K562 (cell line): ENCODE data around the gene DOCK1. TPM values are rescaled to one million over a fixed set of nuclear protein-coding genes. Genes with fewer than 3 reads are reported as not detected.

Source experiments
- ATAC-seq: fragments of 200-7000 bp; cut with Tn5 transposase; 3 replicates; pipeline ENCODE4 v1.9.1; 2020; ENCODE audit warnings: moderate library complexity
- BruUV-seq: library from RNA; stranded (reverse); fragments of 400-500 nt; replicated peaks from 2 replicates; lab custom pipeline; 2021; lab: Mats Ljungman, UMichigan
- CTCF ChIA-PET: fragments of 300-600 bp; formaldehyde crosslinking; extraction: SDS; loops from one replicate; lab custom pipeline; 2021; ENCODE audit warnings: low intra/inter-chr PET ratio; lab: Yijun Ruan, JAX
- POLR2A ChIA-PET: fragments of 300-600, 350-650 bp; sonication (Branson Sonifier 250); formaldehyde crosslinking; extraction: SDS; loops from one replicate; lab custom pipeline; 2021; ENCODE audit warnings: antibody characterized with exemption, inconsistent platforms; lab: Yijun Ruan, JAX
- DNase-seq, 4 experiments: peaks; one replicate each; pipeline versions ENCODE4 v3.0.0 to v3.0.0-alpha.2; 2011 to 2018; ENCODE audit warnings: low spot score in 3 of 4, mixed read lengths in 3 of 4; ENCODE audit errors: extremely low read depth in 1 of 4
- FAIRE-seq: peaks from 2 replicates; lab custom pipeline; 2011; peaks lifted over from hg19 to GRCh38; lab: Jason Lieb, UNC
- H2AFZ ChIP-seq: 2 replicates; pipeline ENCODE4 v1.6.0; 2011; ENCODE audit warnings: low read depth, low read length, control low read depth, inconsistent platforms
- H3K27ac ChIP-seq: fragments of 200-600 bp; 3 replicates; pipeline ENCODE4 v1.8.0; 2011; ENCODE audit warnings: low read depth, mild to moderate bottlenecking, control low read depth, inconsistent platforms, low read length, moderate library complexity, mixed read lengths; ENCODE audit errors: extremely low read depth
- H3K27me3 ChIP-seq, 2 experiments: fragments of 300-600 bp in 1 of 2; 2 replicates in 1 of 2; 3 replicates in 1 of 2; pipeline versions ENCODE4 v1.6.0 to v1.8.0; 2011; ENCODE audit warnings: inconsistent platforms in 2 of 2, low read length in 2 of 2, mild to moderate bottlenecking in 1 of 2, mixed read lengths in 1 of 2, moderate library complexity in 1 of 2; ENCODE audit not compliant: control insufficient read depth in 2 of 2, insufficient read depth in 2 of 2
- H3K36me3 ChIP-seq: fragments of 300-600 bp; 3 replicates; pipeline ENCODE4 v1.8.0; 2011; ENCODE audit warnings: mild to moderate bottlenecking, low read length, inconsistent platforms; ENCODE audit not compliant: control insufficient read depth, insufficient read depth
- H3K4me1 ChIP-seq, 2 experiments: fragments of 200-600 bp in 1 of 2; replicated peaks in 1 of 2; 2 replicates in 1 of 2; 3 replicates in 1 of 2; pipeline versions ENCODE4 v1.5.1 to v1.8.0; 2011; ENCODE audit warnings: inconsistent platforms in 2 of 2, low read length in 2 of 2, mild to moderate bottlenecking in 1 of 2, mixed read lengths in 1 of 2, moderate library complexity in 1 of 2; ENCODE audit not compliant: control insufficient read depth in 2 of 2, insufficient read depth in 2 of 2
- H3K4me2 ChIP-seq: 2 replicates; pipeline ENCODE4 v1.6.1; 2011; ENCODE audit warnings: low read length, control low read depth, inconsistent platforms, mixed read lengths; ENCODE audit not compliant: insufficient read depth
- H3K4me3 ChIP-seq: fragments of 200-600 bp; sonication (generic), shearing (Covaris generic); 2 replicates; pipeline ENCODE4 v1.5.1; 2016; ENCODE audit warnings: control low read depth, inconsistent platforms
- H3K79me2 ChIP-seq: fragments of 200-600 bp; 3 replicates; pipeline ENCODE4 v1.8.0; 2011; ENCODE audit warnings: low read length, inconsistent platforms; ENCODE audit not compliant: control insufficient read depth, insufficient read depth
- H3K9ac ChIP-seq, 2 experiments: 2 replicates each; pipeline versions ENCODE4 v1.6.0 to v1.6.1; 2011; ENCODE audit warnings: low read depth in 2 of 2, low read length in 2 of 2, control low read depth in 1 of 2, inconsistent platforms in 1 of 2, mild to moderate bottlenecking in 1 of 2, mixed read lengths in 1 of 2; ENCODE audit not compliant: insufficient read depth in 1 of 2
- H3K9me1 ChIP-seq: one replicate; pipeline ENCODE4 v1.6.0; 2011; ENCODE audit warnings: inconsistent platforms, mild to moderate bottlenecking, low read length, moderate library complexity; ENCODE audit not compliant: control insufficient read depth, insufficient read depth
- H3K9me3 ChIP-seq: replicated peaks from 2 replicates; pipeline ENCODE4 v1.5.1; 2011; ENCODE audit warnings: low read depth, low read length, inconsistent platforms; ENCODE audit not compliant: control insufficient read depth, insufficient read depth
- H4K20me1 ChIP-seq: replicated peaks from 2 replicates; pipeline ENCODE4 v1.6.1; 2011; ENCODE audit warnings: low read length, inconsistent platforms, mixed read lengths; ENCODE audit not compliant: control insufficient read depth, insufficient read depth
- ESRRB ChIP-seq: fragments of 250-450 bp; sonication (Bioruptor Pico); IDR thresholded peaks from 2 replicates; pipeline ENCODE4 v1.5.0; 2020; ENCODE audit warnings: mild to moderate bottlenecking, moderate library complexity, borderline replicate concordance
- SIN3B ChIP-seq: fragments of 450-650 bp; IDR thresholded peaks from 2 replicates; pipeline ENCODE4 v1.6.1; 2017; ENCODE audit warnings: low read depth, mild to moderate bottlenecking, moderate library complexity
- SIX5 ChIP-seq, 2 experiments: IDR thresholded peaks; 2 replicates each; pipeline ENCODE4 v1.6.1; 2011; ENCODE audit warnings: low read length in 2 of 2, borderline replicate concordance in 1 of 2, low read depth in 1 of 2, mild to moderate bottlenecking in 1 of 2, moderate library complexity in 1 of 2; ENCODE audit not compliant: insufficient read depth in 1 of 2
- ZNF277 ChIP-seq: fragments of 250-450 bp; sonication (Bioruptor Pico); IDR thresholded peaks from 2 replicates; pipeline ENCODE4 v1.8.0; 2022; ENCODE audit warnings: inconsistent platforms, mild to moderate bottlenecking, moderate library complexity, borderline replicate concordance
- WGBS: fragments of 100-300 bp; shearing (Covaris generic); methylation state at CpG from one replicate; pipeline ENCODE4 v1.1.6; 2016; ENCODE audit warnings: low coverage, mixed read lengths; ENCODE audit not compliant: insufficient coverage; ENCODE audit errors: missing lambda C conversion rate; 5-methylcytosine and 5-hydroxymethylcytosine counted together
- in situ Hi-C: fragments of 300-500 bp; cut with MboI; formaldehyde crosslinking; loops from 4 replicates; pipeline ENCODE4 v1.15.0; 2018; ENCODE audit warnings: inconsistent platforms, mixed read lengths
- intact Hi-C: fragments of 100-400 bp; cut with micrococcal nuclease; formaldehyde crosslinking; loops from 2 replicates; pipeline ENCODE4 v1.14.2; 2022
- polyA plus RNA-seq, 8 experiments: library from polyadenylated mRNA; depleted of rRNA in 4 of 8; stranded (reverse) in 5 of 8; unstranded in 3 of 8; fragments of >200 nt; fragmentation: Nextera tagmentation in 2 of 8; fragmentation: Illumina TruSeq in 1 of 8; extraction: Ambion mirVana in 2 of 8; extraction: Trizol in 1 of 8; gene quantifications; 2 replicates each; pipeline versions ENCODE4 v1.2.1 to v1.2.3, GENCODE V29; 2011 to 2014; ENCODE audit warnings: inconsistent platforms in 1 of 8, missing spikeins in 1 of 8
- total RNA-seq, 7 experiments: library from RNA; depleted of rRNA in 6 of 7; stranded (reverse); fragments of >200 nt in 6 of 7; fragmentation: Illumina TruSeq in 2 of 7; extraction: Trizol in 2 of 7; gene quantifications; 2 replicates each; pipeline versions ENCODE4 v1.2.1 to v1.2.3, GENCODE V29; 2011 to 2021; ENCODE audit warnings: low replicate concordance in 1 of 7

DOCK1 gene
- total and polyA plus RNA-seq, 9 of the 15 experiments (the other 6 are each of a cell fraction or from before 2014, with no cell fraction given): 0.31 TPM; not detected in 8

- CTCF ChIA-PET: no interaction called here
- H2AFZ ChIP-seq: no peak overlapping the region
- in situ Hi-C loops (no loop called here), intact Hi-C loops (no loop called here)
- H3K9ac ChIP-seq: no peak overlapping the region
- no TSS peak for BruUV-seq
- ATAC-seq (no peak), DNase-seq (no peak), FAIRE-seq (no peak)
- WGBS: 7% methylated on average over 9 of the region's 11 CpGs
- H3K79me2 ChIP-seq: no peaks in the 10 kb centered on the region
- no peak overlapping the region for H3K4me2 ChIP-seq
- H4K20me1 ChIP-seq: no peaks in the 10 kb centered on the region
- H3K27me3 ChIP-seq: no peaks in the 10 kb centered on the region
- no peaks in the 10 kb centered on the region for H3K36me3 ChIP-seq
- H3K4me1 ChIP-seq: no peaks in the 10 kb centered on the region
- TF ChIP-seq ESRRB (CRISPR knock-in tag): no peak
- TF ChIP-seq ZNF277 (CRISPR knock-in tag): no peak
- TF ChIP-seq SIN3B: no peak
- TF ChIP-seq SIX5 (IDR thresholded peaks at IDR 0.05; ENCODE audit: borderline replicate concordance in 1 of 2, insufficient read depth in 1 of 2, low read depth in 1 of 2, low read length in 2 of 2): no peak
- peaks cover 2% of the 10 kb centered on the region for H3K9me3 ChIP-seq
- H3K4me3 ChIP-seq: no peak overlapping the region
- no peak overlapping the region for H3K27ac ChIP-seq
- POLR2A ChIA-PET: no interaction called here
- no peaks in the 10 kb centered on the region for H3K9me1 ChIP-seq
These were observed 39.0 kb downstream of the DOCK1 start for GRCh38 chr10:126944191-126944590.
